Peyer's patch (tissue), 4 donors: ENCODE data around the gene ASCC2.

ENCODE experiments used
- CTCF ChIP-seq, 6 experiments: fragments of 450-650 bp in 4 of 6; fragments of 200-600 bp in 2 of 6; sonication (generic) in 1 of 6; IDR thresholded peaks; one replicate each; pipeline ENCODE4 v1.5.1; 2017 to 2019; ENCODE audit warnings: antibody characterized with exemption in 6 of 6, mild to moderate bottlenecking in 3 of 6, moderate library complexity in 1 of 6
- POLR2A ChIP-seq, 2 donors: fragments of 450-650 bp; IDR thresholded peaks; one replicate each; pipeline ENCODE4 v1.5.1; 2017; ENCODE audit warnings: antibody characterized with exemption in 2 of 2, mild to moderate bottlenecking in 2 of 2, moderate library complexity in 2 of 2

GRCh38 chr22:29801796-29802195, 36.3 kb downstream of the ASCC2 start:
- TF ChIP-seq CTCF (IDR thresholded peaks at IDR 0.05): no peak
- no peak for TF ChIP-seq POLR2A (IDR thresholded peaks at IDR 0.05)
